ENCODE data around the gene HMBS. TPM values are rescaled to one million over a fixed set of nuclear protein-coding genes. Genes with fewer than 3 reads are reported as not detected.

HMBS gene
- total and polyA plus RNA-seq, 2 experiments from 2014 or later = 5.1 to 46.1 TPM

- in situ Hi-C loops (cut with MboI) = no loop called here
- Histone ChIP-seq H3K36me3 (ENCODE audit: low read depth) (no peaks in the 10 kb centered on the region; the same call in 1 of the 2 replicates), H3K27me3 (replicated peaks; ENCODE audit: insufficient read depth) (no peaks in the 10 kb centered on the region), H3K4me3 (no peak overlapping the region), H3K27ac (no peak overlapping the region), H4K20me1 (ENCODE audit: insufficient read depth) (no peaks in the 10 kb centered on the region), H3K79me2 (ENCODE audit: insufficient read depth) (peaks cover 1% of the 10 kb centered on the region), H3F3A (ENCODE audit: insufficient read depth) (peaks cover 11% of the 10 kb centered on the region), H2AFZ (no peak overlapping the region), H3K4me2 (ENCODE audit: unreplicated experiment) (no peak overlapping the region), H3K9me2 (ENCODE audit: insufficient read depth) (no peaks in the 10 kb centered on the region), H3K9me3 (ENCODE audit: low read depth) (no peaks in the 10 kb centered on the region), H3K9ac (no peak overlapping the region), H3K4me1 (ENCODE audit: insufficient read depth) (no peaks in the 10 kb centered on the region)
- TF ChIP-seq EZH2phosphoT487 (IDR thresholded peaks at IDR 0.05; ENCODE audit: insufficient read depth, low read depth) = no peak
- TF ChIP-seq EZH2 (IDR thresholded peaks at IDR 0.05; ENCODE audit: insufficient read depth, poor library complexity, severe bottlenecking) = no peak
- no peak for DNase-seq
- 63 to 67% methylated on average over 4 to 5 of the region's 5 CpGs for WGBS, 2 experiments (ENCODE audit: low coverage in 1 of 2, low lambda C conversion rate in 2 of 2, missing lambda C conversion rate in 2 of 2)
These were observed 31.9 kb downstream of the HMBS start for GRCh38 chr11:119116601-119117000.

- Histone ChIP-seq H3K9me2 (ENCODE audit: insufficient read depth) (no peaks in the 10 kb centered on the region), H2AFZ (no peak overlapping the region), H3K27ac (no peak overlapping the region), H4K20me1 (ENCODE audit: insufficient read depth) (no peaks in the 10 kb centered on the region), H3K4me2 (ENCODE audit: unreplicated experiment) (no peak overlapping the region), H3K4me3 (no peak overlapping the region), H3F3A (ENCODE audit: insufficient read depth) (peaks cover 11% of the 10 kb centered on the region), H3K9ac (no peak overlapping the region), H3K9me3 (ENCODE audit: low read depth) (no peaks in the 10 kb centered on the region), H3K79me2 (ENCODE audit: insufficient read depth) (peaks cover 7% of the 10 kb centered on the region), H3K4me1 (ENCODE audit: insufficient read depth) (peaks cover under 1% of the 10 kb centered on the region; the same call in 1 of the 2 replicates), H3K27me3 (replicated peaks; ENCODE audit: insufficient read depth) (no peaks in the 10 kb centered on the region), H3K36me3 (ENCODE audit: low read depth) (no peaks in the 10 kb centered on the region; the same call in 1 of the 2 replicates)
- TF ChIP-seq EZH2phosphoT487 (IDR thresholded peaks at IDR 0.05; ENCODE audit: insufficient read depth, low read depth) (no peak), EZH2 (IDR thresholded peaks at IDR 0.05; ENCODE audit: insufficient read depth, poor library complexity, severe bottlenecking) (no peak)
- no peak for DNase-seq
- WGBS, 2 experiments (ENCODE audit: low coverage in 1 of 2, low lambda C conversion rate in 2 of 2, missing lambda C conversion rate in 2 of 2) = 86 to 89% methylated on average over 3 of the region's 3 CpGs
- in situ Hi-C loops (cut with MboI) = no loop called here
These were observed 32.5 kb downstream of the HMBS start for GRCh38 chr11:119117004-119117706.

GRCh38 chr11:119118227-119118626 lies 33.5 kb downstream of the HMBS start:
- 97 to 98% methylated on average over 5 of the region's 5 CpGs for WGBS, 2 experiments (ENCODE audit: low coverage in 1 of 2, low lambda C conversion rate in 2 of 2, missing lambda C conversion rate in 2 of 2)
- H3K4me1 ChIP-seq (ENCODE audit: insufficient read depth) = peaks cover 7% of the 10 kb centered on the region
- H3K4me2 ChIP-seq (ENCODE audit: unreplicated experiment) = no peak overlapping the region
- H3K9me2 ChIP-seq (ENCODE audit: insufficient read depth) = no peaks in the 10 kb centered on the region
- no peaks in the 10 kb centered on the region; the same call in 1 of the 2 replicates for H3K36me3 ChIP-seq (ENCODE audit: low read depth)
- H3K9me3 ChIP-seq (ENCODE audit: low read depth) = no peaks in the 10 kb centered on the region
- no peak overlapping the region for H3K9ac ChIP-seq
- peaks cover 11% of the 10 kb centered on the region for H3F3A ChIP-seq (ENCODE audit: insufficient read depth)
- in situ Hi-C loops (cut with MboI) = no loop called here
- H3K79me2 ChIP-seq (ENCODE audit: insufficient read depth) = peaks cover 18% of the 10 kb centered on the region
- no peaks in the 10 kb centered on the region for H3K27me3 ChIP-seq (replicated peaks; ENCODE audit: insufficient read depth)
- H3K27ac ChIP-seq = no peak overlapping the region
- TF ChIP-seq EZH2phosphoT487 (IDR thresholded peaks at IDR 0.05; ENCODE audit: insufficient read depth, low read depth) = no peak
- TF ChIP-seq EZH2 (IDR thresholded peaks at IDR 0.05; ENCODE audit: insufficient read depth, poor library complexity, severe bottlenecking) = no peak
- H4K20me1 ChIP-seq (ENCODE audit: insufficient read depth) = no peaks in the 10 kb centered on the region
- H2AFZ ChIP-seq = no peak overlapping the region
- no peak for DNase-seq
- H3K4me3 ChIP-seq = no peak overlapping the region

- Histone ChIP-seq H3K4me2 (ENCODE audit: unreplicated experiment) (no peak overlapping the region), H4K20me1 (ENCODE audit: insufficient read depth) (no peaks in the 10 kb centered on the region), H3K9me2 (ENCODE audit: insufficient read depth) (no peaks in the 10 kb centered on the region), H3F3A (ENCODE audit: insufficient read depth) (peaks cover 11% of the 10 kb centered on the region), H2AFZ (no peak overlapping the region), H3K36me3 (ENCODE audit: low read depth) (0 out of 2 replicates have a peak, but pooled peaks cover 2% of the 10 kb centered on the region), H3K9me3 (ENCODE audit: low read depth) (no peaks in the 10 kb centered on the region), H3K9ac (no peak overlapping the region), H3K4me1 (ENCODE audit: insufficient read depth) (peaks cover 7% of the 10 kb centered on the region), H3K79me2 (ENCODE audit: insufficient read depth) (peaks cover 24% of the 10 kb centered on the region), H3K4me3 (no peak overlapping the region), H3K27ac (no peak overlapping the region), H3K27me3 (replicated peaks; ENCODE audit: insufficient read depth) (no peaks in the 10 kb centered on the region)
- 47 to 57% methylated on average over 1 of the region's 1 CpG for WGBS, 2 experiments (ENCODE audit: low coverage in 1 of 2, low lambda C conversion rate in 2 of 2, missing lambda C conversion rate in 2 of 2)
- DNase-seq = no peak
- TF ChIP-seq EZH2 (IDR thresholded peaks at IDR 0.05; ENCODE audit: insufficient read depth, poor library complexity, severe bottlenecking) (no peak), EZH2phosphoT487 (IDR thresholded peaks at IDR 0.05; ENCODE audit: insufficient read depth, low read depth) (no peak)
- in situ Hi-C loops (cut with MboI) = no loop called here
These were observed 34.3 kb downstream of the HMBS start for GRCh38 chr11:119118946-119119345.

Data from GM23248 (cell line).